Measurements from ENCODE around the gene FOXD4L3. TPM values are rescaled to one million over a fixed set of nuclear protein-coding genes. Genes with fewer than 3 reads are reported as not detected.
"Not testable (repeated sequence)": the region's sequence is repeated elsewhere in the genome, so short reads cannot be mapped to it uniquely, and the experiment has no call there.

The FOXD4L3 gene
- not detected in 2 replicates for total RNA-seq

DNA sequence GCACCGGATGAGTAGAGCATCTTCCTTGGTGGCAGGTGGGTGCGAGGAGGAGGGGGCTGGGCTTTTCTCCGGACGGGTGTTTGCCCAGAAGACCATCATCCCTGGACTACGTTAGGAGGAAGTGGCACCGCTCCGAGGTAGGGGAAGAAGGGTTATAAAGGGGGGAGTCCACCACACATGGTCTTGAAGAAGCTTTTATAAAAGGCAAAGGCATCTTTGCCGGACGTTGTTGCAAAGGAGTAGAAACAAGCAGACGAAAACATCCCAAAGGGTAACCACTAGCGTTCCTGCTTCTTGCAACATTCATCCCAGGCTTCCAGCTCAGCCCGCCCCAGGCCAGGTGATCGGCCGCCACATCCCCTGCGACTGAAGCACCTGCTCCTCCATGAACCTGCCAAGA, at the start of gene FOXD4L3:
FOXD4L3 (plus strand) TSS at position 301 of the 400 bp plus-strand sequence; CDS start at position 386, 85 bp downstream.
- DNase-seq (ENCODE audit: extremely low read depth, low read depth, low spot score), result not testable (repeated sequence)

DNA sequence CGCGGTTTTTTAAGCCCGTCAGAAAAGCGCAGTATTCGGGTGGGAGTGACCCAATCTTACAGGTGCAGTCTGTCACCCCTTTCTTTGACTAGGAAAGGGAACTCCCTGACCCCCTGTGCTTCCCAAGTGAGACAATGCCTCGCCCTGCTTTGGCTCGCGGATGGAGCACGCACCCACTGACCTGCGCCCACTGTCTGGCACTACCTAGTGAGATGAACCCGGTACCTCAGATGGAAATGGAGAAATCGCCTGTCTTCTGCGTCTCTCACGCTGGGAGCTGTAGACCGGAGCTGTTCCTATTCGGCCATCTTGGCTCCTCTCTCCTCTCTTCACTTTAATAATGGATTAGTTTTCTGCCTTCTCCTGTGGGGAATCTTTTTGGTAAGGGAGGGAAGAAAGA, 21.6 kb upstream of the FOXD4L3 start:
- not testable (repeated sequence) for DNase-seq (ENCODE audit: extremely low read depth, low read depth, low spot score)

DNA sequence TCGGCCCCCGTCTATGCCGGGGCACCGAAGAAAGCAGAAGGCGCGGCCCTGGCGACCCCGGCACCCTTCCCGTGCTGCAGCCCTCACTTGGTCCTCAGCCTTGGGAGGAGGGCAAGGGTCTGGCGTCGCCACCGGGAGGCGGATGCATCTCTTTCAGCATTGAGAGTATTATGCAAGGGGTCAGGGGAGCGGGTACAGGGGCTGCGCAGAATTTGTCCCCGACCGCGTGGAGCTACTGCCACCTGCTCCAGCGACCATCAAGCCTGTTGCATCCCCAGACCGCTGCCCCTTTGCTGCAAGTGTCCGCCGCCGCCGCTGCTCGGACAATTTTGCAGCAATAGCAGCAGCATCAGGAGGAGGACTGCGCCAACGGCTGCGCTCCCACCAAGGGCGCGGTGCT, 1.1 kb downstream of the FOXD4L3 start:
- not testable (repeated sequence) for DNase-seq (ENCODE audit: extremely low read depth, low read depth, low spot score)

DNA sequence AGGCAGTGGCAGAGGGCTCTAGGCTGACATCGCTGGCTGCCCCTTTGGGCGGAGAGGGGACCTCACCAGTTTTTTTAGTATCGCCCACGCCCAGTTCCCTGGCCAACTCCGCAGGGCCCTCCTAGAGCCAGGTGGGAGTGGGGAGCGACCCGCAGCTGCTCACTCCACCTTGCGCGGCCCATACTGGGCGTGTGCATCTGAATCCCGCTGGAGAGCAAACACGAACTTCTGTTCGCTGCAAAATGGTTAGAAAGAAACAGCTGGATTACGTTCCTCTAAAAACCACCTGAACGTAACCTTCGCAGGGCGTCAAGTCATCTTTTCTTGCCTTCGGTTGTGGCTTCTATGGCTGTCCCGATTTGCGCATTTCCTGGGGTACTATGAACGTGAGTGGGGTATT, 1.5 kb downstream of the FOXD4L3 start:
- not testable (repeated sequence) for DNase-seq (ENCODE audit: extremely low read depth, low read depth, low spot score)

- not testable (repeated sequence) for DNase-seq (ENCODE audit: extremely low read depth, low read depth, low spot score)
Measured at GRCh38 chr9:68304777-68305176, 2.1 kb downstream of the FOXD4L3 start.

DNA sequence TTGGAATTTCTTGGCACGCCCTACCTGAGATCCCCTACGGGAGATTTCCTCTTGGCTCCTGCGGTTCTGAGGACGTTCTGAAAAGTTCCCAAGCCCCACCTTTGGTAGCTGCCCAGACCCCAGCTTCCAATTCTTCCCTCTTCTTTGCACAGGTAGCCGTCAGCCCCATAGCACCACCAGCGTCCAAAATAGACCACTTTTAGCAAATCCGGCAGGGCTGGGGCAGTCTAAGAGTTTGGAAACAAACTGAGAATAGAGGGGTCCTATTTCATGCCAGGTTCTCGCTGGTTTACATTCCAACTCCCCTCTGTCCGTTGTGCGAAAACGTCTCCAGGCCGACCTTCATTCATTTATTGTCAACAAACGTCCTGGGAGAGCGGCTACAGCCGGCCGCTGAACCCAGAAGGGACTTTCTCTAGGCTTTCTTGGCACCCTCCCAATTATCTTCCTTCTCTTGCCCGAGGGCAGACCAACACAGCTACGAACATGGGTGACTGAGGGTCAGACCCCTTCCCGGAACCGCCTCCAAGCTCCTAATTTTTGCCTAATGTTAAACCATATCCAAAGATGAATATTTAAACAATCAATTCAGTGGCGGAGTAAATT, 3.1 kb downstream of the FOXD4L3 start:
- not testable (repeated sequence) for DNase-seq (ENCODE audit: extremely low read depth, low read depth, low spot score)

DNA sequence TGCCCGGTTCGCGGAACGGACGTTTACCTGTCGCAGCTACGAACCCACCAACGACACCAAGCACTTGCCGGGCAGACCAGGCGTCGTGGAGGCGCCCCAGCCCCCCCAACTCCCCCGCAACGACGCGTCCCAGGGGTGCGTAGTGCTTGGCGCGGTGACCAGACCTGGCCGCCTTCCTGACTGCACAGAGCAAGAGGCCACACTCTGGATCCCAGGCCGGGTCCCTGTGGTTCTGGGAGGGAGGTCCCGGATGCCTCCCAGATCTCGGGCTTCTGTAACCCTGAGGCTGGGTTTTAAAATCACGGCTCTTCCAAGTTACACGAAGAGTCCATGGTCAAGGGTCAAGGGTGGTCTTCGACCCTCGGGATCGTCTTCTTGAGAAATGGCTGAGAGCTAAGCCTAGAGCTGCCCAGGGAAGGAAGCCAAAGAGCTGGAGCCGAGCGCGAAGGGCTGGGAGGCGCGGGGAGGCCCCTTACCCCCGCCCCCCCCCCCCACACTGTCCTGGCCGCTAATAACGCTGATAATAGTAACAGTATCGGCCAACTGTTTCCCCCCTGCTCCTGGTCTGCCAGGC, 3.8 kb downstream of the FOXD4L3 start:
- not testable (repeated sequence) for DNase-seq (ENCODE audit: extremely low read depth, low read depth, low spot score)

DNA sequence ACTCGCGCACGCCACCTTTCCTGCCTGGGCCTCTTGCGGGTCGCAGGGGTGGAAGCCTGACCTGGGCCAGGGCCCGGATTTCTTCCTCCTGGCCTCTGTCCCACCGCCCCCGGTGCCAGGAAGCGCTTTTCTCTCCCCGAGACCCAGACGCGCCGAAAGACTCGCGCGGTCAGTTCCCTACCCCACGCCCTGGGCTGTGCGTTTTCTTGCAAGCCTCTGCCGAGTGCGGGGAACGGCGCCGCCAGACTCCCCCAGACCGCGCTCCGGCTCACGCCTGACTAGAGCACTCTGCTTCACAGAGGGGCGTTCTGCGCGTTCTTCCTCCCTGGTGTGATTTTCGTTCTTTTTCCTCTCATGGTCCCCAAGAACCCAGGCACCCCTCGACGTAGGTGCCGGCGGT, 4.5 kb downstream of the FOXD4L3 start:
- not testable (repeated sequence) for DNase-seq (ENCODE audit: extremely low read depth, low read depth, low spot score)

DNA sequence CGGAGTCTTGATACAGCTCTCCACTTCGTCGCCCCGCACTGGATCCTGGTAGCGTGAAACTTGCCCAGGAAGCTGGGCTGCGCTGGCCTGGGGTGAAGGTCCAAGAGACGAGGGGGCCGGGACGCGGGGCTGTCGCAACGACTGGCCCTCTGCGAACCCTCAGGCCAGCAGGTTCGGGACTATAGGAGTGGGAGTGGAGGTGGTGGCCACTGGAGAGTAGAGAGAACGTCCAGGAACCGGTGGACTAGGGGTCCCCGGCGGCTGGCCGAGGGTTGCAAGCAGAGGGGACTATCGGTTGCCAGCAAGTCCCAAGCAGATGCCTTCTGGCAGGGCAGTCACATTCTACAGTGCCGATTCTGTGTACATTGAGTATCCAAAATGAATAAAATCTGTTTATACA, 5.0 kb downstream of the FOXD4L3 start:
- DNase-seq (ENCODE audit: extremely low read depth, low read depth, low spot score), result not testable (repeated sequence)

GRCh38 chr9:68311208-68311607, 8.5 kb downstream of the FOXD4L3 start:
- not testable (repeated sequence) for DNase-seq (ENCODE audit: extremely low read depth, low read depth, low spot score)

DNA sequence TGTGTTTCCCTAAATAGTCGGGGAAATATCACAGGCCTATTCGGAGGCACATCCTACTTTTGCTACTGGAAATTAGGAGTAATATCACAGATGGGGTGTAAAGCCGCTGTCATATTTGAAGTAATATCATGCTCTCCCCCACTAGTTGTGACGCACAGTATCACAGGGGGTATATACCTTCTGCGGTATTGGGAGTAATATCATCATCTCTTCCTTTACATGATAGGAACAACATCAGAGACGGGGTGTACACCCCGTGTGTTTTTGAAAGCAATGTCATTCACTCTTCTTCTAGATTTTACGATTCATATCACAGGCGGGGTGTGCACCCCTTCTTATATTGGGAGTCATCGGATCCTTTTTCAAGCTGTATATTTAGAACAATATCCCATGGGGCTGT, 15.5 kb downstream of the FOXD4L3 start:
- not testable (repeated sequence) for DNase-seq (ENCODE audit: extremely low read depth, low read depth, low spot score)

- not testable (repeated sequence) for DNase-seq (ENCODE audit: extremely low read depth, low read depth, low spot score)
Measured at GRCh38 chr9:68323749-68324148, 21.1 kb downstream of the FOXD4L3 start.

DNA sequence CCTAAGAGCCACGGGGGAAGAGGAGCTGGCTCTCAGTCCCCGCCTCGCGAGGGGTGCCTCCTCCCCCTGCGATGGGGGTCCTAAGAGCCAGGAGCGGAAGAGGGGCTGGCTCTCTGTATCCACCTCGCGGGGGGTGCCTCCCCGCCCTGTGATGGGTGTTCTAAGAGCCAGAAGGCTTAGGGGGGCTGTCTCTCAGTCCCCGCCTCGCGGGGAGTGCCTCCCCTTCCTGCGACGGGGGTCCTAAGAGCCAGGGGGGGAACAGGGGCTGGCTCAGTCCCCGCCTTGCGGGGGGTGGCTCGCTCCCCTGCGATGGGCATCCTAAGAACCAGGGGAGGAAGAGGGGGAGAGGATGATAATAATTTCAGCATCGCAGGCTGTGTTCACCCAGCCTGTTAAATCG, 21.9 kb downstream of the FOXD4L3 start:
- DNase-seq (ENCODE audit: extremely low read depth, low read depth, low spot score), result not testable (repeated sequence)

DNA sequence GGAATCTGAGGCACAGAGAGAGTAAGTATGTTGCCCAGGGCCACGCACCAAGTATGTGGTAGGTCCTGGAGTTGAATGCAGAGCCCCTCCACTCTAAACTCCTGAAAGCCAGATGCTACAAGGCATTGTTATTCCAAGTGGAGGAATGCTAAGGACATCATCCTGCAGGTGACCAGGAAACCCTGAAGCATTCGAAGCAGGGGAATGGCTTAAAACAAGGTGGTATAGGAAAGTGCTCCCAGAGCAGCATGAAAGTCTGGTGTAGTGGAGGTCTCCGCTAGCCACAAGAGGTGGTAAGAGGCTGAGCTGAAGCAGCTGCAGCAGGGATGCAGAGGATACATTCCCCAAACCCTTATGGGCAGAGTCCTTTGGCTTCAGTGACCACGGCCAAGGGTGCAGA, 26.4 kb downstream of the FOXD4L3 start:
- DNase-seq (ENCODE audit: extremely low read depth, low read depth, low spot score), result not testable (repeated sequence)

- DNase-seq (ENCODE audit: extremely low read depth, low read depth, low spot score), result not testable (repeated sequence)
Measured at GRCh38 chr9:68330531-68331173, 28.0 kb downstream of the FOXD4L3 start.

GRCh38 chr9:68332122-68332521, 29.5 kb downstream of the FOXD4L3 start:
- not testable (repeated sequence) for DNase-seq (ENCODE audit: extremely low read depth, low read depth, low spot score)

- not testable (repeated sequence) for DNase-seq (ENCODE audit: extremely low read depth, low read depth, low spot score)
Measured at GRCh38 chr9:68335935-68336334, 33.3 kb downstream of the FOXD4L3 start.

DNA sequence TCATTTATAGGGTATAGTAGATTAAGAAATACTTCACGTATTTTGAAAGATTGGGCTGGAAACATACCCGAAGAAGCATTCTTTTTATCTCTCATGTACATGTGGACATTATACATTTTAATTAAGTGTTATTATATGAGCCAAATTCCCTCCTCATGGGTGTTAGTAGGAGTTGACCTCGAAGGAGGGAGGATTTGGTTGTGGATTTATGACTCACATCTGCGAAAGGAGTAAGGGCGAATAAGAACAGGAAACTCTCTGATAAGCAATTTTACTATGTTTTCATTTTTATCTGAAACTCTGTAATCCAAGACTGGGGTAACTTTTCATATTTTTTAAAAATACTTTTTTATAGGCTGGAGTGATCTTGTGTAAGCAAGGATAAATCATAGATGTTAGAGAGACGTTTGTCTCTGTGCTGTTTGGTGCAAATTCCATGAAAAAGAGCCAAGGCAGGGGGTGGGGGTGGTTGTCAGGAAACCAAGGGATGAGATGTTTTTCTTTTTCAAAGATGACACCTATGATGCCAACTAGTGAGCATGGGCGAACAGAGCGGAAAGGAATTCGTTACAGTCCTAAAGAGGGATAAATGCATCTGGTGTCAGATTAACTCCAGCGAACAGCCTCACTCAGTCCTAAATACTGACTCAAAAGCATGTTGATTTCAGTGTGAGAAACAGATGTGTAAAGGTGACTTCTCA, 34.1 kb downstream of the FOXD4L3 start:
- not testable (repeated sequence) for DNase-seq (ENCODE audit: extremely low read depth, low read depth, low spot score)

DNA sequence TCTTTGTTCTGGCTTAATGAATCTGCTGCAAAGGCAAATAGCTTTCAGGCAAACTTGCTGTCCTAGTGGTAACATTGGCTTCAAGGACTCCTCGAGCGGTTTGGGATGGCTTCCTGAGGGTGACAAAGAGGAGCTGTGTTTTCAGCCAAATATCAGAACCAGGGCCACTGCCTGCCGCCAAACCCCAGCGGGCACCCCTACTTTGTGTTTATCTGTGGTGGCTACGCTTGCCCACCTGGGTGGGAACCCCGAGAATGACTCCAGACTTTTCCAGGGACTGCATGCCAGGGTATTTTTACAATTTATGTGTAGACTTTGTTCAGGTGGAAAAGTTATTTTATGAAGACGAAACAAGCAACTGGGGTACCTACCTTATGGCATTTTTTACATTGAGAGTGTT, 35.3 kb downstream of the FOXD4L3 start:
- not testable (repeated sequence) for DNase-seq (ENCODE audit: extremely low read depth, low read depth, low spot score)

GRCh38 chr9:68342265-68343025, 39.8 kb downstream of the FOXD4L3 start:
- not testable (repeated sequence) for DNase-seq (ENCODE audit: extremely low read depth, low read depth, low spot score)

- DNase-seq (ENCODE audit: extremely low read depth, low read depth, low spot score), result not testable (repeated sequence)
Measured at GRCh38 chr9:68343242-68343641, 40.6 kb downstream of the FOXD4L3 start.

Data from glomerular endothelial cell (primary cell).